Measurements from ENCODE around the gene LGALS9B.
"Not testable (repeated sequence)": the region's sequence is repeated elsewhere in the genome, so short reads cannot be mapped to it uniquely, and the experiment has no call there.

DNA sequence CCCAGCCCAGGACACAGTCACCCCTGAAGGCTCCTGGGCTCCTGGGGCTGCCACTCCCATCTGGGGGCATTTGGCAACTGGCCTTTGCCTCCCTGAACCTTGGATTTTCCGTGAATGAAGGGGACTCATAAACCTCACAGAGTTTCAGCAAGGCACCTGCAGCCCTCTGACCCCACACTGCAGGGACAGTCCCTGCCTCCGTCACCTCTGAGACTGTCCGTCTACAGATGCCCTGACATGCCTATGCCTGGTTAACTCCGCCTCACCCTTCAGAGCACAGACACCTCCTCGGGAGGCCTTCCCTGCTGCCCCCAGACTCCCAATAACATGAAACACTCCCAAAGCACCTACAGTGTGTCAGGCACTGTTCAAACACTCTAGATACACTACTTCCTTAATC lies 786 bp downstream of the LGALS9B start:
- TF ChIP-seq, protein P1, sequence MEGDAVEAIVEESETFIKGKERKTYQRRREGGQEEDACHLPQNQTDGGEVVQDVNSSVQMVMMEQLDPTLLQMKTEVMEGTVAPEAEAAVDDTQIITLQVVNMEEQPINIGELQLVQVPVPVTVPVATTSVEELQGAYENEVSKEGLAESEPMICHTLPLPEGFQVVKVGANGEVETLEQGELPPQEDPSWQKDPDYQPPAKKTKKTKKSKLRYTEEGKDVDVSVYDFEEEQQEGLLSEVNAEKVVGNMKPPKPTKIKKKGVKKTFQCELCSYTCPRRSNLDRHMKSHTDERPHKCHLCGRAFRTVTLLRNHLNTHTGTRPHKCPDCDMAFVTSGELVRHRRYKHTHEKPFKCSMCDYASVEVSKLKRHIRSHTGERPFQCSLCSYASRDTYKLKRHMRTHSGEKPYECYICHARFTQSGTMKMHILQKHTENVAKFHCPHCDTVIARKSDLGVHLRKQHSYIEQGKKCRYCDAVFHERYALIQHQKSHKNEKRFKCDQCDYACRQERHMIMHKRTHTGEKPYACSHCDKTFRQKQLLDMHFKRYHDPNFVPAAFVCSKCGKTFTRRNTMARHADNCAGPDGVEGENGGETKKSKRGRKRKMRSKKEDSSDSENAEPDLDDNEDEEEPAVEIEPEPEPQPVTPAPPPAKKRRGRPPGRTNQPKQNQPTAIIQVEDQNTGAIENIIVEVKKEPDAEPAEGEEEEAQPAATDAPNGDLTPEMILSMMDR (IDR thresholded peaks at IDR 0.05; ENCODE audit: low read depth, low read length, poor library complexity, severe bottlenecking): not testable (repeated sequence)
- not testable (repeated sequence) for TF ChIP-seq EZH2phosphoT487 (IDR thresholded peaks at IDR 0.05; ENCODE audit: borderline replicate concordance, low read length)

Data from DOHH2 (cell line).